ENCODE data around the gene APOC3. TPM values are rescaled to one million over a fixed set of nuclear protein-coding genes. Genes with fewer than 3 reads are reported as not detected.

The APOC3 gene
- total and polyA plus RNA-seq, 10 of the 15 experiments (the other 5 are each of a cell fraction or from before 2014, with no cell fraction given) = 1.9 TPM; not detected in 9

GRCh38 chr11:116861539-116861938 lies 31.8 kb downstream of the APOC3 start (continued):
- TF ChIP-seq CUX1 (IDR thresholded peaks at IDR 0.05; ENCODE audit: insufficient replicate concordance, low read depth, low read length) = no peak

GRCh38 chr11:116862185-116862584 lies 32.5 kb downstream of the APOC3 start:
- WGBS (ENCODE audit: insufficient coverage, insufficient replicate concordance, low lambda C conversion rate, missing lambda C conversion rate) = 96% methylated on average over 3 of the region's 3 CpGs
- H3K9me3 ChIP-seq (replicated peaks; ENCODE audit: control insufficient read depth, insufficient read depth, low read length) = no peaks in the 10 kb centered on the region
- H3K36me3 ChIP-seq (ENCODE audit: control insufficient read depth in 2 of 2, insufficient read depth in 2 of 2, low read length in 1 of 2) = peaks cover 9 to 11% of the 10 kb centered on the region in 2 experiments; a peak in 3 of 4 replicates
- intact Hi-C loops (cut with micrococcal nuclease; ENCODE audit: unreplicated experiment) (no loop called here), in situ Hi-C loops (cut with MboI) (no loop called here)
- no TSS peak for BruUV-seq (replicated peaks)
- RAD21 ChIA-PET (ENCODE audit: unreplicated experiment) = interaction anchor here (2.2 kb wide), 1 partner anchor 9 kb away, joined by 4 read pairs; no protein-coding TSS in a partner anchor
- FAIRE-seq (no peak), DNase-seq (ENCODE audit: low read depth, low spot score) (no peak), ATAC-seq (no peak)
- H3K9ac ChIP-seq (ENCODE audit: control insufficient read depth, insufficient read depth, low read length) = no peak overlapping the region
- no peak overlapping the region for H3K4me2 ChIP-seq (ENCODE audit: control insufficient read depth, insufficient read depth)
- no peak overlapping the region for H3K27ac ChIP-seq (ENCODE audit: control insufficient read depth, insufficient read depth)
- no peaks in the 10 kb centered on the region for H3K4me1 ChIP-seq (ENCODE audit: control insufficient read depth, insufficient read depth, low read length)
- no peaks in the 10 kb centered on the region for H3K27me3 ChIP-seq (replicated peaks in 1 of 2; ENCODE audit: control insufficient read depth in 2 of 2, insufficient read depth in 2 of 2, low read length in 1 of 2)
- no peak overlapping the region for H3K4me3 ChIP-seq
- CTCF ChIA-PET = interaction anchor here (2.2 kb wide), 1 partner anchor 26 kb away, joined by 5 read pairs; no protein-coding TSS in a partner anchor
- SMC1A ChIA-PET (ENCODE audit: uncharacterized antibody, unreplicated experiment) = interaction anchor here (1.4 kb wide), 1 partner anchor 18 kb away, joined by 4 read pairs; no protein-coding TSS in a partner anchor
- H4K20me1 ChIP-seq (ENCODE audit: control insufficient read depth, insufficient read depth) = no peaks in the 10 kb centered on the region
- POLR2A ChIA-PET = no interaction called here
- H2AFZ ChIP-seq (ENCODE audit: control insufficient read depth, low read depth, low read length) = no peak overlapping the region
- H3K79me2 ChIP-seq (ENCODE audit: control insufficient read depth, insufficient read depth, low read length) = no peaks in the 10 kb centered on the region
- no peak for TF ChIP-seq USF2 (IDR thresholded peaks at IDR 0.05; ENCODE audit: borderline replicate concordance, low read depth, low read length)
- no peak for TF ChIP-seq MTA3 (IDR thresholded peaks at IDR 0.05; ENCODE audit: borderline replicate concordance, low read length)
- no peak for TF ChIP-seq WRNIP1 (IDR thresholded peaks at IDR 0.05; ENCODE audit: borderline replicate concordance, low read depth, low read length)
- no peak for TF ChIP-seq EGR1 (IDR thresholded peaks at IDR 0.05; ENCODE audit: borderline replicate concordance in 1 of 2, low read depth in 2 of 2, low read length in 2 of 2)
- TF ChIP-seq E2F8 (IDR thresholded peaks at IDR 0.05; ENCODE audit: low read depth, partially characterized antibody) = no peak
- no peak for TF ChIP-seq CEBPZ (IDR thresholded peaks at IDR 0.05; ENCODE audit: low read depth, low read length)
- TF ChIP-seq DPF2 (IDR thresholded peaks at IDR 0.05) = no peak
